GM12892 (cell line): Measurements from ENCODE around the gene HMGA1.

Source experiments
- POLR2A ChIP-seq: IDR thresholded peaks from 2 replicates; pipeline ENCODE4 v1.6.1; 2011; ENCODE audit warnings: low read depth, low read length, control low read depth
- POLR2AphosphoS5 ChIP-seq: IDR thresholded peaks from 2 replicates; pipeline ENCODE4 v1.6.1; 2011; ENCODE audit warnings: low read depth, low read length, control low read depth

DNA sequence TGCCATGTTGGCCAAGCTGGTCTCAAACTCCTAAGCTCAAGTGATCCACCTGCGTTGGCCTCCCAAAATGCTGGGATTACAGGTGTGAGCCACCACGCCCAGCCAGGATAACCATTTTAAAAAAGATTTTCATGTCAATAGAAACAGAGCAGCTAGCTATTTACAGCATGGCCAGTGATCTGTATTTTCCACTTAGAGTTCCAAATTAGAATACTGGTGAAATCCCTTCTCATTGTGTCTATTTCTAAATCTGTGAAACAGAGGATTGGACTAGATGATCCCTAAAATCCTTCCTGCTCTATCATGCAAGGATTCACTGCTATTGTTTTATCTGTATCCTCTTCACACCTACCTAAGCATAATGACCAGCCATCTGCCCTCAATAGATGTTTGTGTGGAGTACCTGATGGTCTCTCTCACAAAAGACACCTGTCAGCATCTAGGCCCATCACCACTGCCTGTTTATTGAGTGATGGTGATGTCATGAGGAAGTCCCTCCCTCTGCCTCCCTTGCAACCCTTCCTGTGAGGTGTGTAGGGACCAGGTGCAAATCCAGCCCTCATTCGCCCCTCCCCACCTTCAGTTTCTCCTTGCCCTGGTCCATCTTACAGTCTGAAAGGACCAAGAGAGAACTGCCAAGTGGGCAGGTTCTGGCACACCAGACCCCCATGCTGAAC is 38.6 kb downstream of the HMGA1 start:
- TF ChIP-seq POLR2AphosphoS5, result no peak
- no peak for TF ChIP-seq POLR2A
